ENCODE results near the gene ADIPOQ.
"Not testable (repeated sequence)": the region's sequence is repeated elsewhere in the genome, so short reads cannot be mapped to it uniquely, and the experiment has no call there.

- not testable (repeated sequence) for TF ChIP-seq CTCF (IDR thresholded peaks at IDR 0.05; ENCODE audit: low read length); EZH2 (IDR thresholded peaks at IDR 0.05; ENCODE audit: borderline replicate concordance, low read length)
These were observed 47.2 kb downstream of the ADIPOQ start for GRCh38 chr3:186889698-186890097.

Measured in OCI-LY1 (cell line).